ENCODE data around the gene SHC4.

DNA sequence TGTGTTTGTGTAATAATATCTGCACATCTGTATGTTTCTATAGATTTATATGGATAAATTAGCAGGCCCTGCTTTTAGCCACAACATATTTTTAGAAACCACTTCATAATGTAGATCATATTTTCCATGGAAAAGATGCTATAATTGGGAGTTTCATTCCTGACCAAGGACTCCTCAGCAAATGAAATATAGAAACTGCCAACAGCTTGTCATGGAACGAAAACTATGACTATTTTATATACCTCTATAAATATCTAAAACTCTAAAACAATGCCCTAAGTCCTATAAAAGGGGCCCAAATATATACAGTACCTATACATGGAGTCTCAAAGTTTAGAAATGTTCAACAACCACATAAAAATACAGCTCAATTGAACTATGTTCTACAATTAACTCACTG lies 57.9 kb downstream of the SHC4 start:
- TF ChIP-seq EP300 (IDR thresholded peaks at IDR 0.05): no peak
- TF ChIP-seq, protein P1, sequence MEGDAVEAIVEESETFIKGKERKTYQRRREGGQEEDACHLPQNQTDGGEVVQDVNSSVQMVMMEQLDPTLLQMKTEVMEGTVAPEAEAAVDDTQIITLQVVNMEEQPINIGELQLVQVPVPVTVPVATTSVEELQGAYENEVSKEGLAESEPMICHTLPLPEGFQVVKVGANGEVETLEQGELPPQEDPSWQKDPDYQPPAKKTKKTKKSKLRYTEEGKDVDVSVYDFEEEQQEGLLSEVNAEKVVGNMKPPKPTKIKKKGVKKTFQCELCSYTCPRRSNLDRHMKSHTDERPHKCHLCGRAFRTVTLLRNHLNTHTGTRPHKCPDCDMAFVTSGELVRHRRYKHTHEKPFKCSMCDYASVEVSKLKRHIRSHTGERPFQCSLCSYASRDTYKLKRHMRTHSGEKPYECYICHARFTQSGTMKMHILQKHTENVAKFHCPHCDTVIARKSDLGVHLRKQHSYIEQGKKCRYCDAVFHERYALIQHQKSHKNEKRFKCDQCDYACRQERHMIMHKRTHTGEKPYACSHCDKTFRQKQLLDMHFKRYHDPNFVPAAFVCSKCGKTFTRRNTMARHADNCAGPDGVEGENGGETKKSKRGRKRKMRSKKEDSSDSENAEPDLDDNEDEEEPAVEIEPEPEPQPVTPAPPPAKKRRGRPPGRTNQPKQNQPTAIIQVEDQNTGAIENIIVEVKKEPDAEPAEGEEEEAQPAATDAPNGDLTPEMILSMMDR (IDR thresholded peaks at IDR 0.05): no peak
- TF ChIP-seq POLR2A (IDR thresholded peaks at IDR 0.05): no peak
